IMR-90 (cell line): Measurements from ENCODE around the gene CACUL1.

Experiments
- CEBPB ChIP-seq: IDR thresholded peaks from 2 replicates; pipeline ENCODE4 v1.6.1; 2012; ENCODE audit warnings: low read depth, low read length, improper control_type of control experiment
- CTCF ChIP-seq: conservative IDR thresholded peaks from 2 replicates; pipeline ENCODE4 v1.5.1; 2012; ENCODE audit warnings: mild to moderate bottlenecking, low read depth, low read length, improper control_type of control experiment
- FOS ChIP-seq: fragments of 150-350 bp; IDR thresholded peaks from 2 replicates; pipeline ENCODE4 v1.6.1; 2016; ENCODE audit warnings: low read depth, low read length
- MAFK ChIP-seq: IDR thresholded peaks from 2 replicates; pipeline ENCODE4 v1.6.1; 2012; ENCODE audit warnings: low read depth, low read length, improper control_type of control experiment
- MAZ ChIP-seq: IDR thresholded peaks from 2 replicates; pipeline ENCODE4 v1.6.1; 2012; ENCODE audit warnings: low read depth, mild to moderate bottlenecking, low read length, improper control_type of control experiment, moderate library complexity, borderline replicate concordance
- MXI1 ChIP-seq: IDR thresholded peaks from 2 replicates; pipeline ENCODE4 v1.6.1; 2012; ENCODE audit warnings: low read depth, mild to moderate bottlenecking, low read length, moderate library complexity, borderline replicate concordance
- POLR2A ChIP-seq: IDR thresholded peaks from 2 replicates; pipeline ENCODE4 v1.6.1; 2012; ENCODE audit warnings: mild to moderate bottlenecking, low read depth, low read length
- RFX5 ChIP-seq: IDR thresholded peaks from 2 replicates; pipeline ENCODE4 v1.8.0; 2012; ENCODE audit warnings: low read depth, mild to moderate bottlenecking, low read length, moderate library complexity
- USF2 ChIP-seq: fragments of 150-350 bp; IDR thresholded peaks from 2 replicates; pipeline ENCODE4 v1.6.1; 2017; ENCODE audit warnings: mild to moderate bottlenecking, antibody characterized with exemption, low read length, low read depth

DNA sequence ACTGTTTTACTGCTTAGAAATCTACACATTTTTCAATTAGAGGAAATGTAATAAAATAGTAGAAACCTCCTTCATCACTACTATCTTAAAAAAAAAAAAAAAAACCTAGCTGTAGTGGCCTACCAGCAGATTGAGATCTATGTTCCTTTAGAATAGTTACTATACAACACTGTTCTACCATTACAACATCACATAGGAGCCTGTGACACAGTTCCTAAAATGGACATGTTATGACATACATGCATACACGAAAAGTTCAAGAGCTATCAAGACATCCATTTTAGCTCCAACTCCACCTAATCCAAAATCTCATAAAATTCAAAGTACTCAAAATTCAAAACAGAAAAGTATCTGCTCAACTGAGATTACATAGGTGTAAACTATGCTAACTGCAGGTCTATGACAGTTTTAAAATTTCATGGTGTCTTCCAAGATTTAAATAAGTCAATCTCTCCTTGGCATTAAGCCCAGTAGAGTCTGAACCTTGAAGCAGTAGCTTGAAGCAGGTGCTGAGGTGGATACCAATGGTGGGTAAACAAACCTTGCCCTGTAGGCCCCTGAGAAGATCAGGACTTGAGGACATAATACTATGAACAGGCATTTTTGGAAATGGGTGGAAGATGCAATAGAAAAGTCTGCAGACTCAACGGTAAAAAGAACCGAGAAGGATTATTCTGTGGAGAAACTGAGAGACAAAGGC lies 17.0 kb downstream of the CACUL1 start:
- TF ChIP-seq POLR2A = no peak
- no peak for TF ChIP-seq CTCF
- no peak for TF ChIP-seq MXI1
- no peak for TF ChIP-seq CEBPB
- no peak for TF ChIP-seq MAFK
- TF ChIP-seq RFX5 = no peak
- no peak for TF ChIP-seq USF2
- no peak for TF ChIP-seq MAZ
- no peak for TF ChIP-seq FOS
